Measurements from ENCODE around the gene GAPDH. TPM values are rescaled to one million over a fixed set of nuclear protein-coding genes. Genes with fewer than 3 reads are reported as not detected.
A peak's percentile ranks its signal among the peaks of the same experiment; 100 is the strongest.

GAPDH gene
- total and polyA plus RNA-seq, 2 donors (not counting 1 experiment from before 2014, with no cell fraction given) = 499 to 951 TPM

DNA sequence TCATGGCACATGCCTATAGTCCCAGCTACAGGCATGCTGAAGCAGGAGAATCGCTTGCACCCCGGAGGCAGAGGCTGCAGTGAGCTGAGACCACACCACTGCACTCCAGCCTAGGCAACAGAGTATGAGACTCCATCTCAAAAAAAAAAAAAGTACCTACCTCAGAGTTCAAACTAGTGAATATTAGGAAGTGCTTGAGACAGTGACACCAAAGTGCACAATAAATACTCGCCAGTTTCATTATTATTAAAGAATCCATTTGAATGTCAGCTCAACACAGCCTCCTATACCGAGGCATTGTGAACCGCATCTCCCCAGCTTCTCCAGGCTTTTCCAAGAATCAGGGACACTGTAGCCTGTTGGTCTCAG, 5.0 kb downstream of the GAPDH start:
- no peak for DNase-seq
- TF ChIP-seq, protein P1, sequence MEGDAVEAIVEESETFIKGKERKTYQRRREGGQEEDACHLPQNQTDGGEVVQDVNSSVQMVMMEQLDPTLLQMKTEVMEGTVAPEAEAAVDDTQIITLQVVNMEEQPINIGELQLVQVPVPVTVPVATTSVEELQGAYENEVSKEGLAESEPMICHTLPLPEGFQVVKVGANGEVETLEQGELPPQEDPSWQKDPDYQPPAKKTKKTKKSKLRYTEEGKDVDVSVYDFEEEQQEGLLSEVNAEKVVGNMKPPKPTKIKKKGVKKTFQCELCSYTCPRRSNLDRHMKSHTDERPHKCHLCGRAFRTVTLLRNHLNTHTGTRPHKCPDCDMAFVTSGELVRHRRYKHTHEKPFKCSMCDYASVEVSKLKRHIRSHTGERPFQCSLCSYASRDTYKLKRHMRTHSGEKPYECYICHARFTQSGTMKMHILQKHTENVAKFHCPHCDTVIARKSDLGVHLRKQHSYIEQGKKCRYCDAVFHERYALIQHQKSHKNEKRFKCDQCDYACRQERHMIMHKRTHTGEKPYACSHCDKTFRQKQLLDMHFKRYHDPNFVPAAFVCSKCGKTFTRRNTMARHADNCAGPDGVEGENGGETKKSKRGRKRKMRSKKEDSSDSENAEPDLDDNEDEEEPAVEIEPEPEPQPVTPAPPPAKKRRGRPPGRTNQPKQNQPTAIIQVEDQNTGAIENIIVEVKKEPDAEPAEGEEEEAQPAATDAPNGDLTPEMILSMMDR (IDR thresholded peaks at IDR 0.05) = no peak
- no peak for TF ChIP-seq EZH2 (IDR thresholded peaks at IDR 0.05; ENCODE audit: borderline replicate concordance, insufficient read depth, low read depth, low read length, poor library complexity, severe bottlenecking)
- H3K4me2 ChIP-seq (replicated peaks; ENCODE audit: low read depth, low read length, poor library complexity, severe bottlenecking) = no peak overlapping the region
- peaks cover 0 to 41% of the 10 kb centered on the region in 2 experiments for H3K36me3 ChIP-seq (replicated peaks in 1 of 2; ENCODE audit: control extremely low read depth in 1 of 2, control insufficient read depth in 1 of 2, extremely low read depth in 1 of 2, insufficient read depth in 2 of 2, low read length in 1 of 2)
- H2AFZ ChIP-seq (ENCODE audit: insufficient read depth, low read depth, low read length, poor library complexity, severe bottlenecking) = no peak overlapping the region
- peaks cover 10% of the 10 kb centered on the region for H3K79me2 ChIP-seq (ENCODE audit: control insufficient read depth, insufficient read depth, low read length)
- Mint-ChIP-seq H3K9me3 (ENCODE audit: insufficient read depth) (no peaks in the 10 kb centered on the region), H3K4me1 (peaks cover 45% of the 10 kb centered on the region), H3K27me3 (no peaks in the 10 kb centered on the region), H3K4me3 (no peak overlapping the region), H3K27ac (peak overlapping the region; percentile 37)
- H3K4me1 ChIP-seq (ENCODE audit: control insufficient read depth in 2 of 2, insufficient read depth in 2 of 2, low read length in 2 of 2) = peaks cover 24 to 35% of the 10 kb centered on the region in 2 donors
- POLR2A ChIA-PET = interaction anchor here (1.1 to 3.4 kb wide), 2 partner anchors 29 to 69 kb away, joined by 4 to 19 read pairs; partner anchors contain the start of genes NOP2 and VAMP1
- H3K27me3 ChIP-seq (replicated peaks in 1 of 4; ENCODE audit: control extremely low read depth in 1 of 4, control insufficient read depth in 3 of 4, insufficient read depth in 4 of 4, low read length in 3 of 4) = no peaks in the 10 kb centered on the region
- H3K4me3 ChIP-seq (ENCODE audit: control extremely low read depth in 1 of 5, extremely low read depth in 1 of 5, insufficient read depth in 1 of 5, low read depth in 2 of 5, low read length in 4 of 5) = no peak overlapping the region
- H3K9me3 ChIP-seq (ENCODE audit: control extremely low read depth in 1 of 3, control insufficient read depth in 2 of 3, insufficient read depth in 1 of 3, low read length in 2 of 3) = no peaks in the 10 kb centered on the region
- WGBS (ENCODE audit: insufficient coverage) = 71% methylated on average over 5 of the region's 5 CpGs
- H3K27ac ChIP-seq (ENCODE audit: low read length in 2 of 2) = no peak overlapping the region
- peaks cover 31% of the 10 kb centered on the region for H4K20me1 ChIP-seq (ENCODE audit: control insufficient read depth, insufficient read depth, low read length, poor library complexity, severe bottlenecking)
- H3K9ac ChIP-seq (ENCODE audit: low read length) = no peak overlapping the region
- intact Hi-C loops (cut with micrococcal nuclease) = loop anchor here (2.0 to 5.0 kb wide), 2 partner anchors 252 to 342 kb away; no protein-coding TSS in a partner anchor
- CTCF ChIA-PET = interaction anchor here (0.5 to 7.0 kb wide), 21 partner anchors 13 to 1438 kb away, joined by 3 to 222 read pairs (median 5); partner anchors contain the start of genes CD27, IFFO1, MRPL51 and TAPBPL
- no peak for ATAC-seq (ENCODE audit: low read depth)

DNA sequence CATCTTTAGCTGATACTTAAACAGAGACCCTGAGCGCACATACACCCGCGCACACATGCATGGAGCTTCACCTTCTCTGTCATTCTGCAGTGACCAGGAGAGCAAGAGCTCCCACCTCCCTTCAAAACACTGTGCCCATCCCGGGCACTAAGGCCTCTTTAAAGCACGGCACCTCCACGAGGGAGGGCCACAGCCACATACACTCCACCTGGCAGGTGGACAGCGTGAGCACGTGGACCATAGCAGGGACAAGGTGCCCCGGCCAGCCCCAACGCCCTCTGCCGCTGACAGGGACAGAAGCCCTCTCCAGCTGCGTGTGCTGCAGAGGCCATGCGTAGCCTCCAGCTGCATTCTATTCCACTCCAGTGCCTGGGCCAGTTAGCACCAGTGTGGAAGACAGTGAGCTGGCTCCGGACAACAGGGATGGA, 5.4 kb downstream of the GAPDH start:
- Histone ChIP-seq H3K27ac (ENCODE audit: low read length in 2 of 2) (no peak overlapping the region), H3K9me3 (ENCODE audit: control extremely low read depth in 1 of 3, control insufficient read depth in 2 of 3, insufficient read depth in 1 of 3, low read length in 2 of 3) (no peaks in the 10 kb centered on the region), H3K4me3 (ENCODE audit: control extremely low read depth in 1 of 5, extremely low read depth in 1 of 5, insufficient read depth in 1 of 5, low read depth in 2 of 5, low read length in 4 of 5) (no peak overlapping the region), H3K4me1 (ENCODE audit: control insufficient read depth in 2 of 2, insufficient read depth in 2 of 2, low read length in 2 of 2) (peaks cover 24 to 35% of the 10 kb centered on the region in 2 donors), H3K4me2 (replicated peaks; ENCODE audit: low read depth, low read length, poor library complexity, severe bottlenecking) (peak overlapping the region; percentile 81), H2AFZ (ENCODE audit: insufficient read depth, low read depth, low read length, poor library complexity, severe bottlenecking) (no peak overlapping the region), H3K9ac (ENCODE audit: low read length) (no peak overlapping the region), H3K36me3 (replicated peaks in 1 of 2; ENCODE audit: control extremely low read depth in 1 of 2, control insufficient read depth in 1 of 2, extremely low read depth in 1 of 2, insufficient read depth in 2 of 2, low read length in 1 of 2) (peaks cover 0 to 45% of the 10 kb centered on the region in 2 experiments), H3K27me3 (replicated peaks in 1 of 4; ENCODE audit: control extremely low read depth in 1 of 4, control insufficient read depth in 3 of 4, insufficient read depth in 4 of 4, low read length in 3 of 4) (no peaks in the 10 kb centered on the region), H4K20me1 (ENCODE audit: control insufficient read depth, insufficient read depth, low read length, poor library complexity, severe bottlenecking) (peaks cover 31% of the 10 kb centered on the region), H3K79me2 (ENCODE audit: control insufficient read depth, insufficient read depth, low read length) (peaks cover 8% of the 10 kb centered on the region)
- Mint-ChIP-seq H3K4me3 (peak overlapping the region; percentile 86), H3K9me3 (ENCODE audit: insufficient read depth) (no peaks in the 10 kb centered on the region), H3K27ac (peak overlapping the region; percentile 37), H3K27me3 (no peaks in the 10 kb centered on the region), H3K4me1 (peaks cover 45% of the 10 kb centered on the region)
- CTCF ChIA-PET = interaction anchor here (0.5 to 7.0 kb wide), 19 partner anchors 13 to 1438 kb away, joined by 3 to 222 read pairs (median 5); partner anchors contain the start of genes CD27, IFFO1, MRPL51 and TAPBPL
- intact Hi-C loops (cut with micrococcal nuclease) = loop anchor here (2.0 to 5.0 kb wide), 2 partner anchors 252 to 343 kb away; no protein-coding TSS in a partner anchor
- POLR2A ChIA-PET = interaction anchor here (1.1 to 3.4 kb wide), 2 partner anchors 28 to 69 kb away, joined by 4 to 19 read pairs; partner anchors contain the start of genes NOP2 and VAMP1
- DNase-seq = no peak
- TF ChIP-seq EZH2 (IDR thresholded peaks at IDR 0.05; ENCODE audit: borderline replicate concordance, insufficient read depth, low read depth, low read length, poor library complexity, severe bottlenecking) = no peak
- TF ChIP-seq, protein P1 (IDR thresholded peaks at IDR 0.05) = no peak
- no peak for ATAC-seq (ENCODE audit: low read depth)
- WGBS (ENCODE audit: insufficient coverage) = 85% methylated on average over 14 of the region's 14 CpGs

Data from B cell (primary cell).